T follicular helper cell (primary cell): ENCODE results near the gene RANBP10.

Experiments
- DNase-seq: peaks from one replicate; pipeline ENCODE4 v3.0.0-alpha.2; 2020; ENCODE audit warnings: low read depth

RANBP10 gene

GRCh38 chr16:67741118-67741517, 65.2 kb downstream of the RANBP10 start:
- DNase-seq = no peak

GRCh38 chr16:67740391-67740790, 66.0 kb downstream of the RANBP10 start:
- DNase-seq = no peak

- no peak for DNase-seq
Measured at GRCh38 chr16:67736858-67737257, 69.5 kb downstream of the RANBP10 start.

GRCh38 chr16:67734731-67735201, 71.6 kb downstream of the RANBP10 start:
- no peak for DNase-seq

- DNase-seq = no peak
Measured at GRCh38 chr16:67733734-67734470, 72.5 kb downstream of the RANBP10 start.

GRCh38 chr16:67731753-67732095, 74.6 kb downstream of the RANBP10 start:
- no peak for DNase-seq

- DNase-seq = no peak
Measured at GRCh38 chr16:67731071-67731752, 75.1 kb downstream of the RANBP10 start.

GRCh38 chr16:67730326-67730725, 76.0 kb downstream of the RANBP10 start:
- no peak for DNase-seq

- no peak for DNase-seq
Measured at GRCh38 chr16:67729636-67730248, 76.6 kb downstream of the RANBP10 start.

- no peak for DNase-seq
Measured at GRCh38 chr16:67727521-67728485, 78.6 kb downstream of the RANBP10 start.

GRCh38 chr16:67726106-67727034, 80.0 kb downstream of the RANBP10 start:
- no peak for DNase-seq

GRCh38 chr16:67723911-67724305, 82.5 kb downstream of the RANBP10 start:
- DNase-seq = no peak

- DNase-seq = no peak
Measured at GRCh38 chr16:67723151-67723910, 83.0 kb downstream of the RANBP10 start.

GRCh38 chr16:67720236-67720635, 86.1 kb downstream of the RANBP10 start:
- no peak for DNase-seq

GRCh38 chr16:67719778-67720144, 86.6 kb downstream of the RANBP10 start:
- DNase-seq = no peak

- peak; percentile 97 for DNase-seq
Measured at GRCh38 chr16:67719048-67719777, 87.1 kb downstream of the RANBP10 start, which contains the start of gene GFOD2. GFOD2 (minus strand) TSS chr16:67719316; CDS start chr16:67685715, 33,601 bp downstream.

GRCh38 chr16:67718668-67719047, 87.7 kb downstream of the RANBP10 start:
- DNase-seq = no peak

- no peak for DNase-seq
Measured at GRCh38 chr16:67716097-67716496, 90.3 kb downstream of the RANBP10 start.

- no peak for DNase-seq
Measured at GRCh38 chr16:67714522-67714921, 91.8 kb downstream of the RANBP10 start.
